ENCODE results near the gene ATP2A1.

Gene ATP2A1

DNA sequence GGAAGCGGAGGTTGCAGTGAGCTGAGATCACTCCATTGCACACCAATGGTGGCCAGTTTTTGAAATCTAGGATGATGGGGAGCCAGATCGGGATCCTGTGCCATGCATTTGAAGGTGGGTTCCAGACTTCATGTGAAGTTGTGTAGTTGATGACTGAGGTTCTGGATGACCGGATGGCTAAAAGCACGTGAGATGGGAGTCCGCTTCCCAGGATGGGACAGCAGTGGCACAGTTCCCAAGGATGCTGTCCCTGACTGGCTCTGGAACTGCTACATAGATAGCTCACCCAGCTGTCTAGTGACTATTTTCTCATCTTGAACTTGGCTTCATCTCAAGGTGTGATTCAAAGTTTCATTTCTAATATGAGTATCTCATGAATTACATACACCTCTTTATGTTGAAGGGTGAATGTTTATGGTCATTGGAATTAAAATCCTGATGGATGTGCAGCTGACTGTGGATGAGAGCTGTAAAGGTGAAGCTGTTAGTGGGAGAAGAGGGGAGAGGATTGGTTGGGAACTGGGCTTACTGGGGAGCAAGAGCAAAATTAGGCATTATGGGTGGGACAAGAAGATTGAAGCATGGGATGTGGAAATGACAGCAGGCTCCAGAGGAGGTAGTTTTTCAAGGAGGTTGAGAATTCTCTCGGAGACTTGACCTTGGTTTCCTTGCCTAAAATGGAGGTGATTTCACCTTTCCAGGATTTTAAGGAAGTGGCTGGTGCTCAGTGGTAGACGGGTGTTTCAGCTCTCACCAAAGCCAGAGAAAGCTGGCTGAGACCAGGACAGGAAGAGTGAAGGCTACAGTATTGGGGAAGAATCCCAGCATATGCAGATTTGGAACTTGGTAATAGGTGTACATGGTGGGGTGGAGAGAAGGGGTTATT lies 40.4 kb upstream of the ATP2A1 start:
- ATAC-seq, result no peak
- TF ChIP-seq ZNF8 (CRISPR knock-in tag; IDR thresholded peaks at IDR 0.05) (no peak), ESRRG (CRISPR knock-in tag; IDR thresholded peaks at IDR 0.05) (0 out of 2 replicates have a peak, but pooled peaks have one; percentile 32)

DNA sequence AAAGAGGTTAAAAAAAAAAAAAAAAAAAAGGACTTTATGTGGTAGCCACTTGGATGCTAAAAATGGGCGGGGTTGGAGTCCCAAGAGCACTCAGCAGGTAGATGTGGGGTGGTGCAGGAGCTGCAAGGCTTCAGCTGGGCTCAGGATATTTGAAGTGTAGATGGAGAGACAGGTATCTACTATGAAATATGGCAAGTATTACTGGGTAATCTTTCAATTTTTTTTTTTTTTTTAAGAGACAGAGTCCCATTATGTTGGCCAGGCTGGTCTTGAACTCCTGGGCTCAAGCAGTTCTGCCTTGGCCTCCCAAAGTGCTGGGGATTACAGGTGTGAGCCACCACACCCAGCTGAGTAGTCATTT lies 39.8 kb upstream of the ATP2A1 start:
- ATAC-seq, result no peak
- TF ChIP-seq ISL1 (CRISPR knock-in tag; IDR thresholded peaks at IDR 0.05) (no peak), RARB (CRISPR knock-in tag; IDR thresholded peaks at IDR 0.05) (no peak), ZNF8 (CRISPR knock-in tag; IDR thresholded peaks at IDR 0.05) (no peak), ZNF565 (CRISPR knock-in tag; conservative IDR thresholded peaks at IDR 0.05; ENCODE audit: low read depth) (no peak), PPARA (CRISPR knock-in tag; IDR thresholded peaks at IDR 0.05; ENCODE audit: borderline replicate concordance) (no peak), ZFP3 (CRISPR knock-in tag; IDR thresholded peaks at IDR 0.05) (no peak)

DNA sequence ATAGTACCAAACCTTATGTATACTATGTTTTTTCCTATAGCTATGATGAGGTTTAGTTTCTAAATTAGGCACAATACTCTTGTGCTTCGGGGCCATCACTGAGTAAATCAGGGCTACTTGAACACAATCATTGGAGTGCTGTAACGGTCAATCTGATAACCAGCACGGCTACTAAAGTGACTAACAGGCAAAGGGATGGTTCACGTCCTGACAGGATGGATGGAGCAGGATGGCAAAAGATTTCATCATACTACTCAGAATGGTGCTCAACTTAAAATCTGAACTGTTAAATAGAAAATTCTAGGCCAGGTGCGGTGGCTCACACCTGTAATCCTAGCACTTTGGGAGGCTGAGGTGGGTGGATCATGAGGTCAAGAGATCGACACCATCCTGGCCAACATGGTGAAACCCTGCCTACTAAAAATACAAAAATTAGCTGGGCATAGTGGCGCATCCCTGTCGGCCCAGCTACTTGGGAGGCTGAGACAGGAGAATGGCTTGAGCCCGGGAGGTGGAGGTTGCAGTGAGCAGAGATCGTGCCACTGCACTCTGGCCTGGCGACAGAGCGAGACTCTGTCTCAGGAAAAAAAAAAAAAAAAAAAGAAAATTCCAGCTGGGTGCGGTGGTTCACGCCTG lies 39.2 kb upstream of the ATP2A1 start:
- TF ChIP-seq, protein P1, sequence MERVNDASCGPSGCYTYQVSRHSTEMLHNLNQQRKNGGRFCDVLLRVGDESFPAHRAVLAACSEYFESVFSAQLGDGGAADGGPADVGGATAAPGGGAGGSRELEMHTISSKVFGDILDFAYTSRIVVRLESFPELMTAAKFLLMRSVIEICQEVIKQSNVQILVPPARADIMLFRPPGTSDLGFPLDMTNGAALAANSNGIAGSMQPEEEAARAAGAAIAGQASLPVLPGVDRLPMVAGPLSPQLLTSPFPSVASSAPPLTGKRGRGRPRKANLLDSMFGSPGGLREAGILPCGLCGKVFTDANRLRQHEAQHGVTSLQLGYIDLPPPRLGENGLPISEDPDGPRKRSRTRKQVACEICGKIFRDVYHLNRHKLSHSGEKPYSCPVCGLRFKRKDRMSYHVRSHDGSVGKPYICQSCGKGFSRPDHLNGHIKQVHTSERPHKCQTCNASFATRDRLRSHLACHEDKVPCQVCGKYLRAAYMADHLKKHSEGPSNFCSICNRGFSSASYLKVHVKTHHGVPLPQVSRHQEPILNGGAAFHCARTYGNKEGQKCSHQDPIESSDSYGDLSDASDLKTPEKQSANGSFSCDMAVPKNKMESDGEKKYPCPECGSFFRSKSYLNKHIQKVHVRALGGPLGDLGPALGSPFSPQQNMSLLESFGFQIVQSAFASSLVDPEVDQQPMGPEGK (CRISPR knock-in tag; IDR thresholded peaks at IDR 0.05; ENCODE audit: borderline replicate concordance), result no peak
- TF ChIP-seq ZNF565 (CRISPR knock-in tag; conservative IDR thresholded peaks at IDR 0.05; ENCODE audit: low read depth), result no peak
- no peak for TF ChIP-seq CSDC2 (CRISPR knock-in tag; IDR thresholded peaks at IDR 0.05)
- TF ChIP-seq, protein P2, sequence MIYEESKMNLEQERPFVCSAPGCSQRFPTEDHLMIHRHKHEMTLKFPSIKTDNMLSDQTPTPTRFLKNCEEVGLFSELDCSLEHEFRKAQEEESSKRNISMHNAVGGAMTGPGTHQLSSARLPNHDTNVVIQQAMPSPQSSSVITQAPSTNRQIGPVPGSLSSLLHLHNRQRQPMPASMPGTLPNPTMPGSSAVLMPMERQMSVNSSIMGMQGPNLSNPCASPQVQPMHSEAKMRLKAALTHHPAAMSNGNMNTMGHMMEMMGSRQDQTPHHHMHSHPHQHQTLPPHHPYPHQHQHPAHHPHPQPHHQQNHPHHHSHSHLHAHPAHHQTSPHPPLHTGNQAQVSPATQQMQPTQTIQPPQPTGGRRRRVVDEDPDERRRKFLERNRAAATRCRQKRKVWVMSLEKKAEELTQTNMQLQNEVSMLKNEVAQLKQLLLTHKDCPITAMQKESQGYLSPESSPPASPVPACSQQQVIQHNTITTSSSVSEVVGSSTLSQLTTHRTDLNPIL (CRISPR knock-in tag; IDR thresholded peaks at IDR 0.05; ENCODE audit: low read depth), result no peak
- TF ChIP-seq TOX (CRISPR knock-in tag; IDR thresholded peaks at IDR 0.05; ENCODE audit: borderline replicate concordance), result no peak
- TF ChIP-seq ZFP3 (CRISPR knock-in tag; IDR thresholded peaks at IDR 0.05), result no peak
- no peak for TF ChIP-seq OSR1 (CRISPR knock-in tag; IDR thresholded peaks at IDR 0.05)
- TF ChIP-seq, protein P3, sequence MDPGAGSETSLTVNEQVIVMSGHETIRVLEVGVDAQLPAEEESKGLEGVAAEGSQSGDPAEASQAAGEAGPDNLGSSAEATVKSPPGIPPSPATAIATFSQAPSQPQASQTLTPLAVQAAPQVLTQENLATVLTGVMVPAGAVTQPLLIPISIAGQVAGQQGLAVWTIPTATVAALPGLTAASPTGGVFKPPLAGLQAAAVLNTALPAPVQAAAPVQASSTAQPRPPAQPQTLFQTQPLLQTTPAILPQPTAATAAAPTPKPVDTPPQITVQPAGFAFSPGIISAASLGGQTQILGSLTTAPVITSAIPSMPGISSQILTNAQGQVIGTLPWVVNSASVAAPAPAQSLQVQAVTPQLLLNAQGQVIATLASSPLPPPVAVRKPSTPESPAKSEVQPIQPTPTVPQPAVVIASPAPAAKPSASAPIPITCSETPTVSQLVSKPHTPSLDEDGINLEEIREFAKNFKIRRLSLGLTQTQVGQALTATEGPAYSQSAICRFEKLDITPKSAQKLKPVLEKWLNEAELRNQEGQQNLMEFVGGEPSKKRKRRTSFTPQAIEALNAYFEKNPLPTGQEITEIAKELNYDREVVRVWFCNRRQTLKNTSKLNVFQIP (CRISPR knock-in tag; IDR thresholded peaks at IDR 0.05; ENCODE audit: borderline replicate concordance, low read depth), result no peak
- ATAC-seq, result no peak; the same call in 2 of the 3 replicates

DNA sequence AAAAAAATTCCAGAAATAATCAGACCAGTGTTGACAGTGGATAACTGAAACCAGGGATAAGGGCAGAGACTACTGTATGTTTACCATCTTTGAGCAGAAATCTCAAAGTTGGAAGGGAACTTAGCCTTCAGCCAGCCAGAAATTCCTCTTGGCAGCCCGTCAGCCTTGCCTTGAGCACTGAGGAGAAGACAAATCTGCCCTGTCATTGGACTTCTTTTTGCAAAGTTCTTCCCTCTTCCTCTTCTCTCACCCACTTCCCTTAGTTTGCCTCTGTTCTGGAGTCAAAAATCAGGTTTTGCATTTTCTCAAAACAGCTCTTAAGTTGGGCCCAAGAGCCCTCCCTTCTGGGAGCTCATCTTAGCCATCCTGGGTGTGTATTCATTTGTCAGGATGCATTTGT lies 38.4 kb upstream of the ATP2A1 start:
- peak; percentile 13; the same call in 2 of the 3 replicates for ATAC-seq
- TF ChIP-seq ZNF8 (CRISPR knock-in tag; IDR thresholded peaks at IDR 0.05) (no peak), ISL1 (CRISPR knock-in tag; IDR thresholded peaks at IDR 0.05) (no peak), TCF4 (CRISPR knock-in tag; IDR thresholded peaks at IDR 0.05; ENCODE audit: borderline replicate concordance) (no peak), ARNTL (CRISPR knock-in tag; IDR thresholded peaks at IDR 0.05; ENCODE audit: borderline replicate concordance, low read depth) (no peak), GLIS3 (CRISPR knock-in tag; IDR thresholded peaks at IDR 0.05) (no peak), ZFP3 (CRISPR knock-in tag; IDR thresholded peaks at IDR 0.05) (no peak), ZNF565 (CRISPR knock-in tag; conservative IDR thresholded peaks at IDR 0.05; ENCODE audit: low read depth) (no peak), ZNF70 (CRISPR knock-in tag; IDR thresholded peaks at IDR 0.05) (no peak), OSR1 (CRISPR knock-in tag; IDR thresholded peaks at IDR 0.05) (no peak), BACH2 (CRISPR knock-in tag; IDR thresholded peaks at IDR 0.05; ENCODE audit: borderline replicate concordance) (no peak), RARB (CRISPR knock-in tag; IDR thresholded peaks at IDR 0.05) (no peak), CSDC2 (CRISPR knock-in tag; IDR thresholded peaks at IDR 0.05) (no peak), ZFP30 (CRISPR knock-in tag; IDR thresholded peaks at IDR 0.05) (no peak), PPARA (CRISPR knock-in tag; IDR thresholded peaks at IDR 0.05; ENCODE audit: borderline replicate concordance) (no peak), TOX (CRISPR knock-in tag; IDR thresholded peaks at IDR 0.05; ENCODE audit: borderline replicate concordance) (no peak), ZC3H10 (CRISPR knock-in tag; IDR thresholded peaks at IDR 0.05) (no peak)
- TF ChIP-seq, protein P1 (CRISPR knock-in tag; IDR thresholded peaks at IDR 0.05; ENCODE audit: borderline replicate concordance), result no peak
- TF ChIP-seq, protein P3 (CRISPR knock-in tag; IDR thresholded peaks at IDR 0.05; ENCODE audit: borderline replicate concordance, low read depth), result no peak
- TF ChIP-seq, protein P2 (CRISPR knock-in tag; IDR thresholded peaks at IDR 0.05; ENCODE audit: low read depth), result no peak

All from SK-N-SH treated with all-trans-retinoic acid at 6 μM for 48 hours (cell line).